Calu3 (cell line): ENCODE measurements around the gene KAT2B. TPM values are rescaled to one million over a fixed set of nuclear protein-coding genes. Genes with fewer than 3 reads are reported as not detected.

Experiments used
- BruUV-seq: library from RNA; stranded (reverse); fragments of 400-500 nt; replicated peaks from 2 replicates; lab custom pipeline; 2021; lab: Mats Ljungman, UMichigan
- CTCF ChIA-PET: fragments of 300-600 bp; sonication (Branson Sonifier 250); formaldehyde crosslinking; loops from one replicate; lab custom pipeline; 2022; ENCODE audit warnings: antibody characterized with exemption; lab: Charles Lee
- DNase-seq: peaks from one replicate; pipeline ENCODE4 v3.0.0; 2022
- H3K27ac Mint-ChIP-seq: one replicate; pipeline ENCODE4 v1.8.0; 2022; ENCODE audit warnings: mixed read lengths; ENCODE audit not compliant: unreplicated experiment
- H3K27me3 Mint-ChIP-seq: one replicate; pipeline ENCODE4 v1.8.0; 2022; ENCODE audit warnings: mixed read lengths; ENCODE audit not compliant: unreplicated experiment
- H3K36me3 Mint-ChIP-seq: one replicate; pipeline ENCODE4 v1.8.0; 2022; ENCODE audit warnings: mild to moderate bottlenecking, moderate library complexity, mixed read lengths; ENCODE audit not compliant: insufficient read depth, unreplicated experiment
- H3K4me1 Mint-ChIP-seq: one replicate; pipeline ENCODE4 v1.8.0; 2022; ENCODE audit warnings: mild to moderate bottlenecking, low read depth, mixed read lengths; ENCODE audit not compliant: unreplicated experiment
- H3K4me3 Mint-ChIP-seq: one replicate; pipeline ENCODE4 v1.8.0; 2022; ENCODE audit warnings: mild to moderate bottlenecking, low read depth, moderate library complexity, mixed read lengths; ENCODE audit not compliant: unreplicated experiment
- H3K9me3 Mint-ChIP-seq: one replicate; pipeline ENCODE4 v1.8.0; 2022; ENCODE audit warnings: low read depth, mixed read lengths; ENCODE audit not compliant: unreplicated experiment
- intact Hi-C: fragments of 100-400 bp; cut with micrococcal nuclease; formaldehyde crosslinking; loops from one replicate; pipeline ENCODE4 v1.10.0; 2022; ENCODE audit not compliant: unreplicated experiment
- total RNA-seq: library from RNA; stranded (reverse); gene quantifications from 2 replicates; pipeline ENCODE4 v1.2.3, GENCODE V29; 2022
- TF ChIP-seq, protein P1 (sequence below): fragments of 200-600 bp; IDR thresholded peaks from one replicate; pipeline ENCODE4 v1.8.0; 2022; ENCODE audit warnings: antibody characterized with exemption; ENCODE audit not compliant: unreplicated experiment

The KAT2B gene
- total RNA-seq, 1 experiment from 2014 or later = 13.8 TPM

DNA sequence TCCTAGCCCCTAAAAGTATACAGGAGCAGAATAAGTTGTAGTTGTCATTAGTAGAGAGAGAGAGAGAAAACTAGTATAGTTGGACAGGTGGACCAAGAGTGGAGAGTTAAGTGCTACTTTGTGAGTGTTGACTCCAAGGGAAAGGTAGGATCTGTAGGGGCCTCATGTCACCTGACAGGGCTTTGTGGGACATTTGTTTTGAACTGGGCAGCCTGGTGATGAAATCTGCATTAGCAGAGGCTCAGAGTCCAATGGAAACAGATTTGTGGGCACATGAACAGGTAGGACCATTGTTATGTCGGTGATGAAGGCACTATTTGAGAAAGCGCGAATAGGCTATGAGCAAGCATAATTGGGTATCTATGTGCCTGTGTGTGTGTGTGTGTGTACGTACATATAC lies 102.3 kb downstream of the KAT2B start:
- intact Hi-C loops = no loop called here
- BruUV-seq = no TSS peak
- H3K4me1 Mint-ChIP-seq = no peaks in the 10 kb centered on the region
- TF ChIP-seq, protein P1, sequence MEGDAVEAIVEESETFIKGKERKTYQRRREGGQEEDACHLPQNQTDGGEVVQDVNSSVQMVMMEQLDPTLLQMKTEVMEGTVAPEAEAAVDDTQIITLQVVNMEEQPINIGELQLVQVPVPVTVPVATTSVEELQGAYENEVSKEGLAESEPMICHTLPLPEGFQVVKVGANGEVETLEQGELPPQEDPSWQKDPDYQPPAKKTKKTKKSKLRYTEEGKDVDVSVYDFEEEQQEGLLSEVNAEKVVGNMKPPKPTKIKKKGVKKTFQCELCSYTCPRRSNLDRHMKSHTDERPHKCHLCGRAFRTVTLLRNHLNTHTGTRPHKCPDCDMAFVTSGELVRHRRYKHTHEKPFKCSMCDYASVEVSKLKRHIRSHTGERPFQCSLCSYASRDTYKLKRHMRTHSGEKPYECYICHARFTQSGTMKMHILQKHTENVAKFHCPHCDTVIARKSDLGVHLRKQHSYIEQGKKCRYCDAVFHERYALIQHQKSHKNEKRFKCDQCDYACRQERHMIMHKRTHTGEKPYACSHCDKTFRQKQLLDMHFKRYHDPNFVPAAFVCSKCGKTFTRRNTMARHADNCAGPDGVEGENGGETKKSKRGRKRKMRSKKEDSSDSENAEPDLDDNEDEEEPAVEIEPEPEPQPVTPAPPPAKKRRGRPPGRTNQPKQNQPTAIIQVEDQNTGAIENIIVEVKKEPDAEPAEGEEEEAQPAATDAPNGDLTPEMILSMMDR = no peak
- H3K4me3 Mint-ChIP-seq = no peak overlapping the region
- CTCF ChIA-PET = no interaction called here
- H3K36me3 Mint-ChIP-seq = no peaks in the 10 kb centered on the region
- DNase-seq = no peak
- no peak overlapping the region for H3K27ac Mint-ChIP-seq
- no peaks in the 10 kb centered on the region for H3K27me3 Mint-ChIP-seq
- H3K9me3 Mint-ChIP-seq = no peaks in the 10 kb centered on the region

DNA sequence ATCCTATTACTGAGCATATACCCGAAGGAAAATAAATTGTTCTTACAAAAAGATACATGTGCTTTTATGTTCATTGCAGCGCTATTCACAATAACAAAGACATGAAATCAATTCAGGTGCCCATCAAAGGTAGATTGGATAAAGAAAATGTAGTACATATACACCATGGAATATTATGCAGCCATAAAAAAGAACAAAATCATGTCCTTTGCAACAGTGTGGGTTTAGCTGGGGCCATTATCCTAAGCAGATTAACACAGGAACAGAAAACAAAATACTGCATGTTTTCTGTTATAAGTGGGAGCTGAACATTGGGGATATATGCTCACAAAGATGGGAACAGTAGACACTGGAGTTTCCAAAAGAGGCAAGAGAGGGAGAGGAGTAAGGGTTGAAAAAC lies 103.3 kb downstream of the KAT2B start:
- intact Hi-C loops = no loop called here
- BruUV-seq = no TSS peak
- DNase-seq = no peak
- no peaks in the 10 kb centered on the region for H3K27me3 Mint-ChIP-seq
- H3K27ac Mint-ChIP-seq = no peak overlapping the region
- no peaks in the 10 kb centered on the region for H3K4me1 Mint-ChIP-seq
- no peaks in the 10 kb centered on the region for H3K9me3 Mint-ChIP-seq
- no peak overlapping the region for H3K4me3 Mint-ChIP-seq
- TF ChIP-seq, protein P1 = no peak
- no peaks in the 10 kb centered on the region for H3K36me3 Mint-ChIP-seq
- CTCF ChIA-PET = no interaction called here

DNA sequence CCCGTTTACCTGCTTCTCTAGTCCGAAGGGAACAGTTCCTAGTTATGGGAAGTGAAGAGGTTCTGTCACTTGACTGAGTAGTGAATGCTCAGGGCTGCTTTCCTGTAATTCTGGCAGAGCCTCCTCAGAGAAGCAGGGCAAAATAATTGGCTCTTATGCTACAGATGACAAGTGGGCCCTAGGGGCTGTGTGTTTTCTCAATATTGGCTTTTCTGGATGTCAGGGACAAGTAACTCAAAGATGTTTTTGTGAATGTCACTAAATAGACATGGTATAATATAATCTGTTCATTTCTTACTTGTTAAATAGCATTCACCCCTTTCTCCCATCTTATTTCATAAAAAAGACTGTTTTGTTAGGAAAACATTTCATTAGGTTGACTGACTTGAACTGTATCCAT lies 105.6 kb downstream of the KAT2B start:
- no TSS peak for BruUV-seq
- no peak overlapping the region for H3K27ac Mint-ChIP-seq
- H3K9me3 Mint-ChIP-seq = no peaks in the 10 kb centered on the region
- no peak for DNase-seq
- TF ChIP-seq, protein P1 = no peak
- intact Hi-C loops = no loop called here
- CTCF ChIA-PET = no interaction called here
- no peak overlapping the region for H3K4me3 Mint-ChIP-seq
- no peaks in the 10 kb centered on the region for H3K36me3 Mint-ChIP-seq
- no peaks in the 10 kb centered on the region for H3K27me3 Mint-ChIP-seq
- H3K4me1 Mint-ChIP-seq = no peaks in the 10 kb centered on the region

DNA sequence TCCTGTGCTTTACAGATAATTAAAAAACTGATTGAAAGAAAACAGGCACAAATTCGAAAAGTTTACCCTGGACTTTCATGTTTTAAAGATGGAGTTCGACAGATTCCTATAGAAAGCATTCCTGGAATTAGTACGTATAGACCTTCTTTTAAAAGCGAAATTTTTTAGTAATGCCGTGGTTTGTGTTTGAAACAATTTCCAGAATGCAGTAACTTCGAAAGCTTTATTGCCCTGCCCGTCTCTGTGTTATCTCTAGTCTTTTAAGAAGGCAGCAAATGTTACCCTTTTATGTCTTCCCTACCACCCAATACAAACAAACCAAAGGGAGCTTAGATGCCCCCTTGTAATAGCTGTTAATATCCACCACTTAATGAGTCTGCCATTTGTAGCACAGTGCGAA lies 106.1 kb downstream of the KAT2B start:
- TF ChIP-seq, protein P1 = no peak
- no TSS peak for BruUV-seq
- Mint-ChIP-seq H3K4me1 (no peaks in the 10 kb centered on the region), H3K27me3 (no peaks in the 10 kb centered on the region), H3K27ac (no peak overlapping the region), H3K4me3 (no peak overlapping the region), H3K9me3 (no peaks in the 10 kb centered on the region), H3K36me3 (no peaks in the 10 kb centered on the region)
- DNase-seq = no peak
- intact Hi-C loops = no loop called here
- CTCF ChIA-PET = no interaction called here
